Spleen (tissue), 7 donors: ENCODE results near the gene SNAP47.

Source experiments
- POLR2A ChIP-seq, 3 donors: fragments of 450-650 bp; IDR thresholded peaks; one replicate each; pipeline ENCODE4 v1.5.1; 2017; ENCODE audit warnings: antibody characterized with exemption in 3 of 3, mild to moderate bottlenecking in 1 of 3
- POLR2AphosphoS5 ChIP-seq, 3 donors: sonication (generic); formaldehyde crosslinking; IDR thresholded peaks; one replicate each; pipeline ENCODE4 v1.5.1; 2017; ENCODE audit warnings: antibody characterized with exemption in 3 of 3
- TF ChIP-seq, protein P1 (sequence below), 11 experiments: fragments of 200-600 bp in 7 of 11; fragments of 450-650 bp in 4 of 11; sonication (generic) in 4 of 11; IDR thresholded peaks in 8 of 11; conservative IDR thresholded peaks in 3 of 11; 1 replicate in 7 of 11; 2 replicates in 4 of 11; pipeline versions ENCODE4 v1.4.0 to v1.8.0; 2016 to 2021; ENCODE audit warnings: antibody characterized with exemption in 11 of 11, inconsistent platforms in 4 of 11, mild to moderate bottlenecking in 1 of 11
- donor health status: DM: no; HTN: no; CAD: no; lungs with moderate emphysema.
- donor health status: DM: no; HTN: no; CAD: no.
- donor health status: DM: no; HTN: no; CAD: no.

DNA sequence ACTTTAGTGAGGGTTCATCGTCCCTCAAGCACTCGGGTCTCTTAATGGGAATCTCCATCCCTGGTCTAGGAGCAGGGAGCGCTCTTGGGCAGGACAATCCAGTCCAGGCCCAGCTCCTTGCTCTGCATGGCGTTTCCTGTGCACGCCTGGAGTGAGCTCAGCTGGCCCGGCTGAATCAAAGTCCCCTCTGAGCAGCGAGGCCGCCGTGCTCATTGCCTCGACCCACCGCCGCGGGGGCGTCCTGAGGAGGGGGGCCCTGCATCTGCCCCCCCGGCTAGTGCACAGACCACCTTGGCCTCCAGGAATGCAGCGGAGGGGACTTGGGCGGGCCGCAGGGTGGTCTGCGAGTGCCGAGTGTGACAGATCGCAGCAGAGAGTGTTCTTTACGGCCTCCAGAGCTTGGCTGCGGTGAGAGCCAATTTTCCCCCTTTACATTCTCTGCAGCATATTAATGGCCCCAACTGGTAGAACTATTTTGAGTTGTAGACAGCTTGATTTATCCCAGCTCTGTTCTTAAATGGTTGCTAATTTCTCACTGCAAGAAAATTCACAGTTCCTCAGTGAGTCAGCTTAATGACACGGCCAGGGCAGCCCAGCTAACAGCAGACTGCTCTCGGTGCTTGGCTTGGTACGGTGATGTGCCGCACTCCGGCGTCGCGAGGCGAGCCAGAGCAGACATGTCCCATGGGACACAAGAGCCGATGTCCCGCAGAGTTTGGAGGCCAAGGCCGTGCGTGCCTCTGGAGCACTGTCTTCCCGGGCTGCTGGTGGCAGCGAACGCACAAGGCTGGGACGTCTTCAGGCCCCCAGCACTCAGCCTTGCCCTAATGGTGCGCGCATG lies 39.8 kb downstream of the SNAP47 start:
- TF ChIP-seq, protein P1, sequence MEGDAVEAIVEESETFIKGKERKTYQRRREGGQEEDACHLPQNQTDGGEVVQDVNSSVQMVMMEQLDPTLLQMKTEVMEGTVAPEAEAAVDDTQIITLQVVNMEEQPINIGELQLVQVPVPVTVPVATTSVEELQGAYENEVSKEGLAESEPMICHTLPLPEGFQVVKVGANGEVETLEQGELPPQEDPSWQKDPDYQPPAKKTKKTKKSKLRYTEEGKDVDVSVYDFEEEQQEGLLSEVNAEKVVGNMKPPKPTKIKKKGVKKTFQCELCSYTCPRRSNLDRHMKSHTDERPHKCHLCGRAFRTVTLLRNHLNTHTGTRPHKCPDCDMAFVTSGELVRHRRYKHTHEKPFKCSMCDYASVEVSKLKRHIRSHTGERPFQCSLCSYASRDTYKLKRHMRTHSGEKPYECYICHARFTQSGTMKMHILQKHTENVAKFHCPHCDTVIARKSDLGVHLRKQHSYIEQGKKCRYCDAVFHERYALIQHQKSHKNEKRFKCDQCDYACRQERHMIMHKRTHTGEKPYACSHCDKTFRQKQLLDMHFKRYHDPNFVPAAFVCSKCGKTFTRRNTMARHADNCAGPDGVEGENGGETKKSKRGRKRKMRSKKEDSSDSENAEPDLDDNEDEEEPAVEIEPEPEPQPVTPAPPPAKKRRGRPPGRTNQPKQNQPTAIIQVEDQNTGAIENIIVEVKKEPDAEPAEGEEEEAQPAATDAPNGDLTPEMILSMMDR (IDR thresholded peaks at IDR 0.05 in 8 of 11, conservative IDR thresholded peaks at IDR 0.05 in 3 of 11), result no peak
- TF ChIP-seq POLR2A (IDR thresholded peaks at IDR 0.05), result no peak
- TF ChIP-seq POLR2AphosphoS5 (IDR thresholded peaks at IDR 0.05), result no peak
